Activated CD4-positive, alpha-beta T cell treated with anti-CD3 and anti-CD28 coated beads, Interleukin-10, Interleukin-2, amounts not matched to agents 100 ng/mL and 50 ng/mL, durations not matched to agents 16 hours and 8 hours (primary cell): ENCODE data around the gene ATL3.
"Not testable (repeated sequence)": the region's sequence is repeated elsewhere in the genome, so short reads cannot be mapped to it uniquely, and the experiment has no call there.

Source experiments
- DNase-seq: peaks from one replicate; pipeline ENCODE4 v3.0.0-alpha.2; 2020

Gene ATL3, protein sequence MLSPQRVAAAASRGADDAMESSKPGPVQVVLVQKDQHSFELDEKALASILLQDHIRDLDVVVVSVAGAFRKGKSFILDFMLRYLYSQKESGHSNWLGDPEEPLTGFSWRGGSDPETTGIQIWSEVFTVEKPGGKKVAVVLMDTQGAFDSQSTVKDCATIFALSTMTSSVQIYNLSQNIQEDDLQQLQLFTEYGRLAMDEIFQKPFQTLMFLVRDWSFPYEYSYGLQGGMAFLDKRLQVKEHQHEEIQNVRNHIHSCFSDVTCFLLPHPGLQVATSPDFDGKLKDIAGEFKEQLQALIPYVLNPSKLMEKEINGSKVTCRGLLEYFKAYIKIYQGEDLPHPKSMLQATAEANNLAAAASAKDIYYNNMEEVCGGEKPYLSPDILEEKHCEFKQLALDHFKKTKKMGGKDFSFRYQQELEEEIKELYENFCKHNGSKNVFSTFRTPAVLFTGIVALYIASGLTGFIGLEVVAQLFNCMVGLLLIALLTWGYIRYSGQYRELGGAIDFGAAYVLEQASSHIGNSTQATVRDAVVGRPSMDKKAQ

DNA sequence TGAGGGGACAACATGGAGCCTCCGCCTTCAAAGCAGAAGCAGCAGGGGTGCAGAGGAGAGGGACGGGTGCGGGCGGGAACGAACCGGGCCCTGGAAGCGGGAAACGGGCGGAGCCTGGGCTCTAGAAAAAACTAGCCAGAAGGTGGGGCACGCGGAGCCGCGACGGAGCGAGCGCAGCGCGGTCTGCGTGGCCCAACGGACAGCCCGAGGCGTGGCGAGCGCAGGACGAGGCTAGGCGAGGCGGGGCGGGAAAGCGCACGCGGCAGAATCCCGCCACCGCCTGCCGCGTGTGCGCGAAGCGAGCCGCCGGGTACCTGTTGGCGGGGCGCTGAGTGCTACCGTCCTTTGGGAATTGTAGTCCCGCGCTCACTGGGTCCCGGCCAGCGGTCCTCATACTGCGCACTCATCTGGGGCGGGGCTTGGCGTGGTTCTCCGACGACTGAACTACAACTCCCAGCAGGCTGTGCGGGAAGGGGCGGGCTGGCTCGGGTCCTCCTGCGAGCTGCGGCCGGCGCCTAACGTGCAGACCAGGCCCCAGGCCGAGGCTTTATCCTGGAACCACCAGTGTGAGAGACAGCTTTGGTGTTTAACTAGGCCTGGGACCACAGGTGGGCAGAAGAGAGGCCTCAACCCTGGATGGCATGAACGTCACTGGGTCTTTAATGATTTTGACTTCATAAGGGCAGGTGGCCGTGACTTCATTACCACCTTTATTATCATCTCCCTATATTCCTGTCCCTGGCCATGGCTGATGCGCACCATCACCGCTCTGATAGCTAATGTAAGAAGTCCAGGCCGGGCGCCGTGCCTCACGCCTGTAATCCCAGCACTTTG is at the start of gene ATL3:
ATL3 (minus strand) TSS at position 55 of the 834 bp plus-strand sequence; CDS start at position 14, 41 bp downstream.
- DNase-seq: peak; percentile 93

DNA sequence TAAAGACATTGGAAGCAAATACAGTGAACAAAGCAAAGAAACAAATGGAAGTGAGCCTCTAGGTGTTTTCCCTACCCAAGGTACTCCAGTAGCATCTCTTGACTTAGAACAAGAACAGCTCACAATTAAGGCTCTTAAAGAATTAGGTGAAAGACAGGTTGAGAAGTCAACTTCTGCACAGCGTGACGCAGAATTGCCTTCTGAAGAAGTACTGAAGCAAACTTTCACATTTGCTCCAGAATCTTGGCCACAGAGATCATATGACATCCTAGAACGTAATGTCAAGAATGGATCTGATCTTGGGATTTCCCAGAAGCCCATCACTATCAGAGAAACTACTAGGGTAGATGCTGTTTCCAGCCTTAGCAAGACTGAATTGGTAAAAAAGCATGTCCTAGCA is 49.4 kb upstream of the ATL3 start:
- no peak for DNase-seq

DNA sequence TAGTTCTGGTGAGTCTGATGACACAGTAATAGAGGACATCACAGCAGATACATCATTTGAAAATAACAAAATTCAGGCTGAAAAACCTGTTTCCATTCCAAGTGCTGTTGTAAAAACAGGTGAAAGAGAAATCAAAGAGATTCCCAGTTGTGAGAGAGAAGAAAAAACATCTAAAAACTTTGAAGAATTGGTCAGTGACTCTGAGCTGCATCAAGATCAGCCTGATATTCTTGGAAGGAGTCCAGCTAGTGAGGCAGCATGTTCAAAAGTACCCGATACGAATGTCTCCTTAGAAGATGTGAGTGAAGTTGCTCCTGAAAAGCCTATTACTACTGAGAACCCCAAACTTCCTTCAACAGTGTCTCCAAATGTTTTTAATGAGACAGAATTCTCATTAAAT is 48.8 kb upstream of the ATL3 start:
- DNase-seq: no peak

DNA sequence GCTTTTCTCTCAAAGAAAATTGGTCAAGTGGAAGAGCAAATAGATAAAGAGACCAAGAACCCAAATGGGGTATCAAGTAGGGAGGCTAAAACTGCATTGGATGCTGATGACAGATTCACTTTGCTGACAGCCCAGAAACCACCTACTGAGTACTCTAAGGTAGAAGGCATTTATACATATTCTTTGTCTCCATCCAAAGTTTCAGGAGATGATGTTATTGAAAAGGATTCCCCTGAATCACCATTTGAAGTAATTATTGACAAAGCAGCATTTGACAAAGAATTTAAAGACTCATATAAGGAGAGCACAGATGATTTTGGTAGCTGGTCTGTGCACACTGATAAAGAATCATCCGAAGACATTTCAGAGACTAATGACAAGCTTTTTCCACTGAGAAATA is 47.8 kb upstream of the ATL3 start:
- no peak for DNase-seq

DNA sequence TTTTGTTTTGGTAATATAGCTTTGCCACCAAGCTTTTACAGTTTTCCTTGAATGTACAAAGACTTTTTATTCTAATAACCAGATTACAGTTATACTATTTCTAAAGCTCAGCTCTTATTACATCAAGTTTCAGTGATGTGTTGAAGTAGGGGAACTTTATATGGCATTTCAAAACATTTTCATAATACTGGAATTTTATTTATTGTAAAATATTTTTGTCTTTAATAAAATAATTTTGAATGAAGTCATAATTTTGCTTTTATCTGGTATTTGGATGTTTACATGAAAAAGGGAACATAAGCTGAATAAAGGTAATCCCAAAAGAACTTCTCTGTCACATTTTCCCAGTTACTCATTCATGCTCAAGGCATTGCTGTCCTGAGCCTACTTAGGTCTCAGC is 44.9 kb upstream of the ATL3 start:
- no peak for DNase-seq

DNA sequence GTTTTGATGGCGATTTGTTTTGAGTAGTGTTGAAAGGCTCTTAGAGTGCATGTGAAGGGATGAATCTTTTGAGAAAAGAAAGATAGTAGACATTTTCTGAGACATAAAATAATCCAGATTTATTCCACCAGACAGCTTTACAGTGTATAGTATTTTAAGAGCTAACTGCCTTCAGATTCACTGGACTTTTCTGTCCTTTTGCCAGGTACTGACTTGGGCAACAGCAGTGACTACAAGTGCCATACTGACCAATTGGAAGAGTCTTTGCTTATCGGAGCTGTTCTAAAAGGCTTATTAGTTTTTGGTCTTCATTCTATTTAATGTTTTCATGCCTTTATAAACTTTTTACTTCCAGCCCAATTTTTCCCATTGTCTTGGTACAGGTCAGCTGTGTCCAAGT is 42.6 kb upstream of the ATL3 start:
- DNase-seq: no peak

DNA sequence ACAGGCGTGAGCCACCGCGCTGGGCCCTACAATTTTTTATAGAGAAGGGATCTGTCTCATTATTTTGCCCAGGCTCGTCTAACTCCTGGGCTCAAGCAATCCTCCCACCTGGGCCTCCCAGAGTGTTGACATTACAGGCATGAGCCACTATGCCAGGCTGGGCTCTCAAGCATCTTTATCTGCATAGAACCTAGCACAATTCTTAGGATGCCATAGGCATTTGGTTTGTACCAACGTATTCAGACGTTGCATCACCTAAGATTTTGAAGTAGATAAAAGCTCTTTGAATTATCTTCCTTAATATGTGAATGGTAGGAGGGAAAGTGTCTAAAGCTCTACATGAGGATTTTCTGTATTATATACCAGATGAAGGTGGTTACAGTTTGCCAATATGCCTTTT is 40.7 kb upstream of the ATL3 start:
- no peak for DNase-seq

DNA sequence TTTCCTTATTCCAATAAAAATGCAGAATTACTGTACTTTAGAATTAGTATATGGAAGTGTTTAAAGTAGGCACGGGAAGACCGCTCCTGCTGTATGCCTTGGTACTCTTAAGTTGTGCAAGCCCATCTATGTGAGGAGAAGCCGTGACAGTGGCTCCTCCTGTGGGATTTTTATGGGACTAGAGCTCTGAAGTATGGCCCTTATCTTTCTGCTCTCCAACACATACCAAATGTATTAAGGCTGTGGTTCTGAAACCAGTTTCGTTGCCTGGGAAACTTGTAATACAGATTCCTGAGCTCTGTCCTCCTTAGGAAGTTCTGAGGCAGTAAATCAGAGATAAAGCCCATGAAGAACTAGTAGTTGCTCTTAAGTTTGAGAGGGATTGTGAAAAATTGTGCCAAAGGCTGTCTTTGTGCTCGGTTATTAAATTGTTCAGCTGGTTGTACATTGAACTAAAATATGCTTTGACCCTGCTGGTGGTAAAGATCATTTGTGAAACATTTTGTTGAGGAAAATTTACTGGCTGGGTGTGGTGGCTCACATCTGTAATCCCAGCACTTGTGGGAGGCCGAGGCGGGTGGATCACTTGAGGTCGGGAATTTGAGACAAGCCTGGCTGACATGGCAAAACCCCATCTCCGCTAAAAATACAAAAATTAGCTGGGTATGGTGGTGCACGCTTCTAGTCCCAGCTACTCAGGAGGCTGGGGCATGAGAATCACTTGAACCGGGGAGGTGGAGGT is 39.5 kb upstream of the ATL3 start:
- DNase-seq: no peak

DNA sequence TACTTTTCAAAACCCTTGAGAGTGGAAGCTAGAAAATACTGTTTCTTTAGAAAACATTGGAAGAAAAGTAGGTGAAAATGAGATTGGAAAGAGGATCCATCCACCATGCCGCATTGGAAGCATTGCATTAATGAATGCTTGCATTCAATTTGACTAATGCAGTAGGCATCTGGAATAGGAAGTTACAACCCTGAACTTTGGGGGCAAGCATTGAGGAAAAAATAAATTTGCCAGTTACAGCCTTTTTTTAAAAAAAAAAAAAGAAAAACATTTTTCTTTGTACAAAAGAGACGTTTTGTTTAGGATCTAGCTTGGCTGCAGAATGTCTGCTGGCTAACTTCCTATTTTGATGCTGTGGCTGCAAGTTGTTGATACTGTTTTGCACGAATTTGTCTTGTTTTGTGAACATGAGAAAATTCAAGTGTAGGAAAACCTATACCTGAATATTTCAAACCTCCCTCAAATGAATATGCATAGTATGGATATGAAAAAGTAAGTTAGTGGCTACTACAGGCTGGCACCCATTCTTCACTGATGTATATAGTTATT is 38.2 kb upstream of the ATL3 start:
- DNase-seq: no peak

DNA sequence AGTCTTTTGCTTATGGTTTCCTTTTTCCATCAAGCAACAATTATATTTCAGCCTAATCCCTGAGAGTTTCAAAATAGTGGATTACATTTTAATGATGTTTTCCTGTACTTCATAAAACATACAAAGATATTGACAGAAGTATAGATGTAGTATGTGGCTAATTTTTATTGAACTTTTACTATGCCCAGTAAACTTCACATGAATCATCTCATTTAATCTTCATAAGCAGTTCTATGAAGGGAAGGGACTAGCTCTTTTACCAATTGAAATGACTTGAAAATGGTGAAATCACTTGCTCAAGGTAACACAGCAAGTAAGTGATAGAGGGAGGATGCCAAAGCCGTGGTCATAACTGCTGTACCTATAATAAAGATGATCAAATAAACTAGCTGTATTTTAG is 37.6 kb upstream of the ATL3 start:
- no peak for DNase-seq

DNA sequence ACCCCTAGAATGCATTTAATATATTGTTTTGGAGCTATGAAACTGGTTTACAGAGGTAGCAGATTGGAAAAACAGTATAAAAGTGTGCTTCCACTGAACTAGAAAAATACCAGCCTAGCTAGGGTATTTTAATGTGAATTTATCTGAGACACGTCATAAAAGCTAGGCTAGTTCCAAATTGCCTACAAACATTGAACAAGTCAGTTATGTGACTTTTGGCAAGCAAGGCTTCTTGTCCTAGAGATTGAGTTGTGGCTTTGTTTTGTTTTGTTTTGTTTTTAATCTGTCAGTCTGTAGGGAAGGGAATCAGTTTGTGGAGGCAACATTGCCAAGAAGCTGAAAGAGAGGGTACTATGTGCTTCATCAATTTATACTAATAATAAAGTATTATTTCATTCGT is 34.4 kb upstream of the ATL3 start:
- DNase-seq: no peak

DNA sequence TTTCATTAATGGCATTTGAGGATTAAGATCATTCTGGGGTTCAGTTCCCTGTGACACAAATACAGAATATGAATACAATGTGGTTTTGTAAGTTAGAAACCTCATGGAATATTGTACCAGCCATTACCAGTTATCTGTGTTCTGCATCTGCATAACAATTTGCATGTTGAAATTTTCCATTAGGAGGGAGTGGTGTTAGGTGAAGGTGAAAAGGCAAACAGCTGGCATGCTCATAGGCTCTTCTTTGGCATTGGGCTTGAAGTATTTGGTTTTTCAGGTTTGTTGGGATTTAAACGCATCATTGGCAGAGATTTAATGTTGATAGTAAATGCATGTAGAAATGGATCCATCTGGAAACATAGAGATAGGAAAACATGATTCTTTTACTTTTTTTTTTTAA is 28.7 kb upstream of the ATL3 start:
- DNase-seq: no peak

DNA sequence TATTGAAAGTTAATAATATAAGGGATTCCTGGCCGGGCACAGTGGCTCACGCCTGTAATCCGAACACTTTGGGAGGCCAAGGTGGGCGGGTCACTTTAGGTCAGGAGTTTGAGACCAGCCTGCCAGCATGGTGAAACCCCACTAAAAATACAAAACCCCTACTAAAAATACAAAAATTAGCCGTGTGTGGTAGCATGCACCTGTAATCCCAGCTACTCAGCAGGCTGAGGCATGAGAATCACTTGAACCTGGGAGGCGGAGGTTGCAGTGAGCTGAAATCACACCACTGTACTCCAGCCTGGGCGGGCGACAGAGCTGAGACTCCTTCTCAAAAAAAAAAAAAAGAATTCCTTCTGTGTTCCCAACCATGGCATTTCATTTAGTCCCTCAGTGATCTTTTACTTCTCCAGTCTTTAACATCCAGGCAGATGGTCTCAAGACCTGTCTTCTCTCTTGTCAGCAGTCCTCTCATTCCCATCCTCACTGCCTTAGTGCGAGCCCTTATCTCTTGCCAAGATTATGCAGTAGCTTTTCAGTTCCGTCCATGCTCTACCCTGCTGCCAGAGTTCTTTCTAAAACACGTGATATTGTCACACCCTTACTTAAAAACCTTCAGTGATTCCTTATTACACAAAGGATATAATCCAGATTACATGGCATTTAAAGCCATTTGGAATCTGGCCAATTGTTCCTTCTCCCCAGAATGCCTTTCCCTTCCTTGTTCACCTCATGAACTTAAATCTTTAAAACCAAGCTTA is 28.0 kb upstream of the ATL3 start:
- DNase-seq: no peak

DNA sequence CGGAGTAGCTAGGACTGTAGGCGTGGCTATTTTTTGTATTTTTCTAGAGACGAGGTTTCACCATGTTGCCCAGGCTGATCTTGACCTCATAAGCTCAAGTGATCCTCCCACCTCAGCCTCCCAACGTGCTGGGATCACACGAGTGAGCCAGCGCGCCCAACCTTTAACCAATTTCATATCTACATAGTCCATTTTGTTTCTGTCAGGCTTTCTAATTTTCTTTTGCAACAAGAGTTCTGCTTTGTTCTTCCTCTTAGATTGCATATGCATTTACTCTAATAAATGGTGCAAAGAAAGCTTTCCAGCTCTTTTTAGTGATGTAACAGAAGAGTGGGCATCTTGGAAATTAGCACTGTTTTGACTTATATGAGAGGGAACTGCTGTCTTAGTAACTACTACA is 23.4 kb upstream of the ATL3 start:
- no peak for DNase-seq

DNA sequence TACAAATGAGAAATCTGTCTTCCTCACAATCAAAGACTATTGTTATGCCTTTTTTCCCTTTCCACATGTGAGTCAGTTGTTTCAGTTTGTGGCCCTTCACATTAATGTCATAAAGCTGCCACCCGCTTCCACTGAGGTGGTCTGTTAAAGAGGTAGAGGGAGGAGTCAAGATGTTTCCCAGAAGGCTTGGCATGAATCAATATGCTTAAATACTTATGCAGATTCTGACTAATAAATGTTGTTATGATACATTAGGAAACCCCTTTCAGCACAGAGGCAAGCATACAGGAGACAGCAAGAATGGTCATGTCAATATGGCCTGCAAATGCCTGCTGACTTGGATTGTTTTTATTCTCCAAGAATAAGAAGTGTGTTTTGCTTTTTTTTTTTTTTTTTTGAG is 16.7 kb upstream of the ATL3 start:
- DNase-seq: peak; percentile 50

DNA sequence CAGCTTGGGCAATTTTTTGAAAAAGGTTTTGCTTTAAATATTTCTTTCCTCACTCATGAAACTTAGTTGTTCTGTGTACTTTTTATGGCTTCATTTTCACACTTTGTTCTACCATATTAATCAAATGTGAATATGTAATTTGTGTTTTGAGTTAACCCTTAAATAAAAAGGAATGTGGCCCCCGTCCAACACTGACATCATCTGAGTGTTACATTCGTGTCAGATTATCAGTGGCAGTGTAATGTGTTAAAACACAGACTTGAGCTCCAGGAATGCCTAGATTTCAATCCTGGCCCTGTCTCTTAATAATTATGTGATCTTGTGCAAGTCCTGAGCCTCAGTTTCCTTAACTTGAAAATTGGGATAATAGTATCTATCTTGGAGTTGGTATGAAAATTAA is 15.8 kb upstream of the ATL3 start:
- DNase-seq: no peak

DNA sequence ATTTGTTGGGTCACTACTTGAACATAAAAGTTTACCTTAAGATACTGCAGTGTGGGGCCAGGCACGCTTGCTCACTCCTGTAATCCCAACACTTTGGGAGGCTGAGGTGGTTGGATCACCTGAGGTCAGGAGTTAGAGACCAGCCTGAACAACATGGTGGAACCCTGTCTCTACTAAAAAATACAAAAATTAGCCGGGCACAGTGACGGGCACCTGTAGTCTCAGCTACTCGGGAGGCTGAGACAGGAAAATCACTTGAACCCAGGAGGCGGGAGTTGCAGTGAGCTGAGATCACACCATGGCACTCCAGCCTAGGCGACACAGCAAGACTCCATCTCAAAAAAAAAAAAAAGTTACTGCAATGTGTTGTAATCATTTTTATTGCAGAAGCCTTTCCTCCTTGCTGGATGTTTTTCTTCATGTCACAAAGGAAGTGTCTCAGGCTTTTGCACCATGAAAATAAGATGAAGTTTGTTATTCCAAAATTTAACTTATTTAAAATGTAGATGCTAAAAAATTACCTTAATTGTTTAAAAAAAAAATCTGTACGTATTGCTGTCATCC is 14.1 kb upstream of the ATL3 start:
- not testable (repeated sequence) for DNase-seq

DNA sequence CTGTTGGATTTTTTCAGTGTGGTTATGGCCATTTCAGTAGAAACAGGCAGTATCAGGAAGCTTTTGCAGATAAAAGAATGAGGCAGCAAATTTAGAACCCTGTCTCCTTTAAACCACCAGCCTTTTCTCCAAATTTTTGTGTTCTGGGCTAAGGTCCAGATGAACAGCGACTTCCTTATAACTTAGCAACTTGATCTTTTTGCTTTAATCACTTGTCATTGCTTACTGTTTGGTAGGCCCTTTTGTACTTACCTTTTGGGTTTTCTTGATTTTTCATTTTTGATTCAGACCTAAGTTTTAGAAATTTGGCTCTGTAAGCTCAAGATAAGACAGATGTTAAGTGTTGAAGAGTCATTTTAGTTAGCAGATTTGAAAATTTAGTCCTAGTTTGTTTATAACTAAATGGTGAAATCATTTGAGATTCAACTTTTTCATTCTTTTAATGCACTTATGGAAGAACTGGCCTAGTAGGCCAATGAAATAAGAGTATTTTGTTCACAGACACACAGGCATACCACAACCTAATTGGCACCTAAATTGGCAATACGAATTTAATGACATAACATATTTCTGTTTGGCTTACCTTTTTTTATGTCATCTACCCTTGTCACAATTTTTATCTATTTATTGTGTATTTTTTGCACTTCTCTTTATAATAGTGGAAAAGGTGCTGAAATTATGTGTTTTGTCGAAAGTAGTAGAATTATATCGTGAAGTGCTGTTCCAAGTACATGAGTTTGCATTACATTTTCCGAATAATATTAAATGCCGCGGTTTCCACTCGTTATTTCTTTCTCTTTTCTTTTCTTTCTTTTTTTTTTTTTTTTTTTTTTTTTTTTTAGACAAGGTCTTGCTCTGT is 12.2 kb upstream of the ATL3 start:
- no peak for DNase-seq

DNA sequence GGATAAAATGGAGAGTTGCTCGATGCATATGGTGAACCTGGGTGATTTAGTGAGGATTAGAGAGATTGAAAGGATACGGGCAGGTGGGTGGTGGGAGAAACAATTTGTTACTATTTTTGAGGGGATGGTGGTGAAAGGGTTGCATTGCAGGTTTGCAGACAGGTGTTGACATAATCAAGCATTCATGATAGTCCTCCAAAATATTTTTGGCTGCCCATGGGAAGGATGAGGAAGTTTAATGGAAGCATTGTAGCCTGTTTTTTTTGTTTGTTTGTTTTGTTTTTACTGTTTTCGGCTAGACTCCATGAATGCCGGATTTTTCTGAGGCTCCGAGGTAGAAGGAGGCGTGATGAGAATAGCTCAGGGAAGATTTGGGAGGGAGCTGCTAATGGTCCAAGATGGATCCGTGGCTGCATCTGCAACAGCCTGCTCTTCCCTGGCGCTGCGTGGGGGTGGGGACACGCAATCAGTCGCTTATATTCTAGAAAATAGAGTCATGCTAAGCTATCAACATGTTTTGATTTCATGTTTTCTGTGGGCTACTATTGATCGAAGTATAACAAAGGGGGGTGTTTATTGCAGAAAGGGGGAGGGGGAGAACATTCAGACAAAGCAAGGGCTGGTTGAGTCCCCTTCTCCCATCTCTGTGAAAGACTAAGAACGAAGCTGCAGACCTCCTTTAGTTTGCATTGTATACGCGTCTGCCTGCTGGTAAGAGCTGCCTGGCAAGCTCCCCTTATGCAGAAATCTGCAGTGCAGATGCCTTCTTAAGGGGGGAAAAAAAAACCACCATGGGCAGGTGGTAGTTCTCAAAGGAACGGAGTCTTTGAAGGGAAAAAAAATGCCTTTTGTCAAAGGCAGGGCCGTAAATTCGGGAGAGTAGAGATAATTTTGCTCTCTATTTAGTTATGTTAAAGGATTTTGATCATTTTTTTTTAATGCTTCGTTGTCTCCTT is 11.2 kb upstream of the ATL3 start:
- DNase-seq: peak; percentile 20
